ENCODE measurements around the gene DNAH2. TPM values are rescaled to one million over a fixed set of nuclear protein-coding genes. Genes with fewer than 3 reads are reported as not detected.

Gene DNAH2
- total RNA-seq = under 1 TPM in 1 of 2 donors, not detected in 1; under 0.01 TPM

- Histone ChIP-seq H3K4me1 (ENCODE audit: control insufficient read depth in 1 of 2, low read depth in 2 of 2) (peaks cover 9 to 17% of the 10 kb centered on the region in 2 donors), H3K27ac (peak within 1 kb of the TSS in 1 of 2 donors; percentile 30), H3K9me3 (no peaks in the 10 kb centered on the region), H3K4me3 (peak within 1 kb of the TSS; percentile 93), H3K27me3 (replicated peaks; ENCODE audit: insufficient read depth) (no peaks in the 10 kb centered on the region), H3K36me3 (no peaks in the 10 kb centered on the region)
- ATAC-seq (ENCODE audit: insufficient number of reproducible peaks, low FRiP score, low read depth) = peak; percentile 42
- TF ChIP-seq CTCF (IDR thresholded peaks at IDR 0.05) = peak; percentile 34
- peak; percentile 16 for DNase-seq (ENCODE audit: low spot score)
Measured at GRCh38 chr17:7716901-7717755, at the start of gene DNAH2. TSS of gene DNAH2 (plus strand) at chr17:7717744. CDS start at chr17:7719735, 1,991 bp downstream.

- no peak for DNase-seq (ENCODE audit: low spot score)
- H3K27ac ChIP-seq = no peak overlapping the region
- H3K27me3 ChIP-seq (replicated peaks; ENCODE audit: insufficient read depth) = no peaks in the 10 kb centered on the region
- H3K9me3 ChIP-seq = peaks cover 4% of the 10 kb centered on the region
- peaks cover 41% of the 10 kb centered on the region for H3K36me3 ChIP-seq
- no peaks in the 10 kb centered on the region for H3K4me1 ChIP-seq (ENCODE audit: control insufficient read depth in 1 of 2, low read depth in 2 of 2)
- no peak for ATAC-seq (ENCODE audit: insufficient number of reproducible peaks, low FRiP score, low read depth)
- TF ChIP-seq CTCF (IDR thresholded peaks at IDR 0.05) = no peak
- H3K4me3 ChIP-seq = no peak overlapping the region
Measured at GRCh38 chr17:7668482-7668881, 49.1 kb upstream of the DNAH2 start.

- Histone ChIP-seq H3K27me3 (replicated peaks; ENCODE audit: insufficient read depth) (no peaks in the 10 kb centered on the region), H3K4me1 (ENCODE audit: control insufficient read depth in 1 of 2, low read depth in 2 of 2) (no peaks in the 10 kb centered on the region), H3K36me3 (peaks cover 56% of the 10 kb centered on the region), H3K9me3 (peaks cover 7% of the 10 kb centered on the region), H3K4me3 (no peak overlapping the region), H3K27ac (no peak overlapping the region)
- TF ChIP-seq CTCF (IDR thresholded peaks at IDR 0.05) = peak; percentile 25
- ATAC-seq (ENCODE audit: insufficient number of reproducible peaks, low FRiP score, low read depth) (no peak), DNase-seq (ENCODE audit: low spot score) (no peak)
Measured at GRCh38 chr17:7673239-7673638, 44.3 kb upstream of the DNAH2 start.

GRCh38 chr17:7674934-7675333, 42.6 kb upstream of the DNAH2 start:
- H3K27me3 ChIP-seq (replicated peaks; ENCODE audit: insufficient read depth) = no peaks in the 10 kb centered on the region
- TF ChIP-seq CTCF (IDR thresholded peaks at IDR 0.05) = no peak
- no peaks in the 10 kb centered on the region for H3K4me1 ChIP-seq (ENCODE audit: control insufficient read depth in 1 of 2, low read depth in 2 of 2)
- no peak for DNase-seq (ENCODE audit: low spot score)
- peaks cover 7% of the 10 kb centered on the region for H3K9me3 ChIP-seq
- peaks cover 49% of the 10 kb centered on the region for H3K36me3 ChIP-seq
- H3K4me3 ChIP-seq = no peak overlapping the region
- ATAC-seq (ENCODE audit: insufficient number of reproducible peaks, low FRiP score, low read depth) = no peak
- H3K27ac ChIP-seq = no peak overlapping the region

GRCh38 chr17:7676533-7676932, 41.0 kb upstream of the DNAH2 start:
- Histone ChIP-seq H3K4me3 (no peak overlapping the region), H3K36me3 (peaks cover 36% of the 10 kb centered on the region), H3K9me3 (peaks cover 7% of the 10 kb centered on the region), H3K4me1 (ENCODE audit: control insufficient read depth in 1 of 2, low read depth in 2 of 2) (no peaks in the 10 kb centered on the region), H3K27ac (no peak overlapping the region), H3K27me3 (replicated peaks; ENCODE audit: insufficient read depth) (no peaks in the 10 kb centered on the region)
- DNase-seq (ENCODE audit: low spot score) (no peak), ATAC-seq (ENCODE audit: insufficient number of reproducible peaks, low FRiP score, low read depth) (no peak)
- no peak for TF ChIP-seq CTCF (IDR thresholded peaks at IDR 0.05)

Measured in thoracic aorta (tissue), 2 donors.